Endothelial cell of umbilical vein (primary cell): ENCODE results near the gene PKNOX1.

Source experiments
- EZH2 ChIP-seq: IDR thresholded peaks from 2 replicates; pipeline ENCODE4 v1.6.1; 2012; ENCODE audit warnings: borderline replicate concordance, low read depth, mild to moderate bottlenecking, moderate library complexity, low read length, inconsistent platforms; ENCODE audit not compliant: severe bottlenecking
- MAX ChIP-seq: IDR thresholded peaks from 2 replicates; pipeline ENCODE4 v1.6.1; 2011; ENCODE audit not compliant: insufficient read depth, insufficient read length
- POLR2A ChIP-seq: IDR thresholded peaks from 2 replicates; pipeline ENCODE4 v1.6.1; 2012; ENCODE audit warnings: low read depth, mild to moderate bottlenecking, control low read depth, low read length
- POLR2AphosphoS5 ChIP-seq: IDR thresholded peaks from 2 replicates; pipeline ENCODE4 v1.6.1; 2012; ENCODE audit warnings: low read depth, mild to moderate bottlenecking, control low read depth, low read length, moderate library complexity; ENCODE audit not compliant: insufficient read depth
- TF ChIP-seq, protein P1 (sequence below), 2 donors: IDR thresholded peaks; 1 replicate in 1 of 2; 2 replicates in 1 of 2; pipeline ENCODE4 v1.5.1; 2011; ENCODE audit warnings: low read length in 2 of 2, mild to moderate bottlenecking in 2 of 2, moderate library complexity in 2 of 2, control low read depth in 1 of 2, inconsistent platforms in 1 of 2, low read depth in 1 of 2; ENCODE audit not compliant: insufficient read depth in 1 of 2; ENCODE audit errors: extremely low read depth in 1 of 2

- TF ChIP-seq POLR2A = no peak
- TF ChIP-seq, protein P1, sequence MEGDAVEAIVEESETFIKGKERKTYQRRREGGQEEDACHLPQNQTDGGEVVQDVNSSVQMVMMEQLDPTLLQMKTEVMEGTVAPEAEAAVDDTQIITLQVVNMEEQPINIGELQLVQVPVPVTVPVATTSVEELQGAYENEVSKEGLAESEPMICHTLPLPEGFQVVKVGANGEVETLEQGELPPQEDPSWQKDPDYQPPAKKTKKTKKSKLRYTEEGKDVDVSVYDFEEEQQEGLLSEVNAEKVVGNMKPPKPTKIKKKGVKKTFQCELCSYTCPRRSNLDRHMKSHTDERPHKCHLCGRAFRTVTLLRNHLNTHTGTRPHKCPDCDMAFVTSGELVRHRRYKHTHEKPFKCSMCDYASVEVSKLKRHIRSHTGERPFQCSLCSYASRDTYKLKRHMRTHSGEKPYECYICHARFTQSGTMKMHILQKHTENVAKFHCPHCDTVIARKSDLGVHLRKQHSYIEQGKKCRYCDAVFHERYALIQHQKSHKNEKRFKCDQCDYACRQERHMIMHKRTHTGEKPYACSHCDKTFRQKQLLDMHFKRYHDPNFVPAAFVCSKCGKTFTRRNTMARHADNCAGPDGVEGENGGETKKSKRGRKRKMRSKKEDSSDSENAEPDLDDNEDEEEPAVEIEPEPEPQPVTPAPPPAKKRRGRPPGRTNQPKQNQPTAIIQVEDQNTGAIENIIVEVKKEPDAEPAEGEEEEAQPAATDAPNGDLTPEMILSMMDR (IDR thresholded peaks at IDR 0.05; ENCODE audit: extremely low read depth in 1 of 2, insufficient read depth in 1 of 2, low read depth in 1 of 2, low read length in 2 of 2) = no peak
- TF ChIP-seq POLR2AphosphoS5 = no peak
- TF ChIP-seq EZH2 = no peak
- no peak for TF ChIP-seq MAX
Observed at GRCh38 chr21:43021756-43022600, 47.6 kb downstream of the PKNOX1 start.
